NT2/D1 (cell line): Measurements from ENCODE around the gene STARD3.

Experiments
- SUZ12 ChIP-seq: IDR thresholded peaks from 2 replicates; pipeline ENCODE4 v1.6.1; 2011; ENCODE audit not compliant: insufficient read length, insufficient read depth; ENCODE audit errors: extremely low read depth
- YY1 ChIP-seq: IDR thresholded peaks from 2 replicates; pipeline ENCODE4 v1.6.1; 2011; ENCODE audit not compliant: insufficient read length, insufficient read depth
- ZNF274 ChIP-seq: IDR thresholded peaks from 2 replicates; pipeline ENCODE4 v1.6.1; 2011; ENCODE audit warnings: mild to moderate bottlenecking, low read depth, low read length

DNA sequence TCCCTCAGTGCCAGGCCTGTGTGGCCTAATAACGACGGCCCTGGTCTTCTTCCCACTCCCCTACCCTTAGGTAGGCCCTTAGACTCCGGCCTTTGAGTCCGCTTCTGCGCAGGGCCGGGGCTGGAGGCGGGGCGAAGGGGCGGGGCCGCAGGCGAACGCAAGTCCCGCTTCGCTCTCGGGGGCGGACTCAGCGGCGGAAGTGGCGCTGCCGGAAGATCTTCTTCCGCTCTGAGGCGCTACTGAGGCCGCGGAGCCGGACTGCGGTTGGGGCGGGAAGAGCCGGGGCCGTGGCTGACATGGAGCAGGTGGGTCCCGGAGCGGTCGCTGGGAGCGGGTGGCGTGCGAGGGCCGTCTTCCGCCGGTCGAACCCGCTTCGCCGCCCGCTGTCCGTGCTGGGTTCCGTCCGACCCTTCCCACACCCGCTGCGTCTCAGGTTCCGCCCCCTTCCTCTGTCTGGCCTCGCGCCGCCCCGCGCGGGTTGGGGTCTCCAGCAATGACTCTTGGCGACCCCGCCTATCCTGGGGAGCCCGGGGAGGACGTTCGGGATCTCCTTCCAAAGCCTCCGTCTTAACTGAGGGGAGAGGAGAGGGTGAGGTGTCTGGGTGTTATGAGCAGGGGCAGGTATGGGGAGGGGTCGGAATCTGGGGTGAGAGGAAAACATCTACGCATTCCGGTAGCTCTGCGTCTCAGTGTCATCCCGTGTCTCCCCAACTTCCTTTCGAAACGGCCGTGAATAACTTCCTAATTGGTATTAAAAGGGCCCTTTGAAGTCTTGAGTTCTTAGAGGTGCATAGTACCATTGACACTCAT is at the start of gene STARD3:
- TF ChIP-seq SUZ12 (no peak), YY1 (no peak), ZNF274 (no peak)
